GM12875 (cell line): Measurements from ENCODE around the gene CDKL5.

Source experiments
- H3K4me3 ChIP-seq: one replicate; pipeline ENCODE4 v1.5.1; 2011; ENCODE audit warnings: low read depth, low read length, control low read depth
- CTCF ChIP-seq: IDR thresholded peaks from 2 replicates; pipeline ENCODE4 v1.5.1; 2011; ENCODE audit warnings: low read depth, mild to moderate bottlenecking, control low read depth, inconsistent platforms, low read length, moderate library complexity, borderline replicate concordance; ENCODE audit not compliant: insufficient read depth

CDKL5 gene

DNA sequence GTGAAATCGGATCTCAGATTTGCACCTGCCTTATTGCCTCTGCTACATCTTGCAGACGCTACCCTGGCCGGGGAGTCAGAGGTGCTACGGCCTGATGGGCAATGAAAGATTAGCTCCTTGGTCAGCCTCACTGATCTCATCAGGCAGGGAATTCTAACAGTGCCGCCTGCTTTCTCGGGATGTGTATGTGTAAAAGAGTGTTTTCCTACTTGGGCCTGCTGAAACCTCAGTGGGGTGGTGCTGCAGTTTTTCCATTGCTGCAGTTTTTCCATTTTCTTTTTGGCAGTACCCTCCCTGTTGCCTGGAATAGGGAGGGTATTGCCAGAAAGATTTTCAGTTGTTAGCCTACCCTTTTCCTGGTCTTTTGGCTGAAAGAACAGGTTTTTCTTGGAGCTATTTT, 117.5 kb downstream of the CDKL5 start:
- no peak for TF ChIP-seq CTCF
- no peak overlapping the region for H3K4me3 ChIP-seq

GRCh38 chrX:18543738-18544137, 118.3 kb downstream of the CDKL5 start:
- no peak for TF ChIP-seq CTCF
- H3K4me3 ChIP-seq: no peak overlapping the region

- H3K4me3 ChIP-seq: no peak overlapping the region
- no peak for TF ChIP-seq CTCF
Measured at GRCh38 chrX:18545771-18546170, 120.4 kb downstream of the CDKL5 start.

GRCh38 chrX:18548996-18549395, 123.6 kb downstream of the CDKL5 start:
- TF ChIP-seq CTCF: no peak
- H3K4me3 ChIP-seq: no peak overlapping the region

- no peak for TF ChIP-seq CTCF
- H3K4me3 ChIP-seq: no peak overlapping the region
Measured at GRCh38 chrX:18549643-18550042, 124.2 kb downstream of the CDKL5 start.

GRCh38 chrX:18557879-18558278, 132.5 kb downstream of the CDKL5 start:
- H3K4me3 ChIP-seq: no peak overlapping the region
- TF ChIP-seq CTCF: no peak

DNA sequence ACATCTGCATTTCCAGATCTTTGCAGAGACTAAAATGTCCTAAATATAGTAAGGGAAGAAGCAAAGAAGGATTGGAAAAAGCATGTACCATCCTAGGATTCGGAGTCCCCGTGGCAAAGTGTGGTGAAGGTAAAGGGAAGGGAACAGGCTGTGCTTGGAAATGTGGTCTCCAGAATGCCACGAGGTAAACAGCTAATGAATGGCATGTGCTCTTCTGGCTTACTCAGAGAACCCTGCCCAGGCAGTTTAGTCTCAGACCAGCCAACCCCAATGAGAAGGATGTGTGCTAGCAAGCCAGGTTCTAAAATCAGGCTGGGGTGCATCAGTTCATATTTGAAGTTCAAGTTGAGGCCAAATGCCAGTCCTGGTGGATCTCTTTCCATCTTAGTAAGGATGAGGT, 133.4 kb downstream of the CDKL5 start:
- H3K4me3 ChIP-seq: no peak overlapping the region
- TF ChIP-seq CTCF: no peak
